Adrenal gland (tissue), 12 donors: ENCODE measurements around the gene CEL. TPM values are rescaled to one million over a fixed set of nuclear protein-coding genes. Genes with fewer than 3 reads are reported as not detected.

Experiments used
- DNase-seq, 7 donors: peaks; one replicate each; pipeline ENCODE4 v3.0.0-alpha.2; 2019 to 2020
- H3K27ac ChIP-seq, 5 donors: fragments of 200-600 bp; sonication (generic) in 4 of 5; 1 replicate in 3 of 5; 2 replicates in 2 of 5; pipeline versions ENCODE4 v1.5.1 to v1.8.0; 2016 to 2020; ENCODE audit warnings: mild to moderate bottlenecking in 1 of 5
- H3K27me3 ChIP-seq: fragments of 200-600 bp; 2 replicates; pipeline ENCODE4 v1.8.0; 2021
- H3K36me3 ChIP-seq, 2 donors: fragments of 200-600 bp; replicated peaks in 1 of 2; 1 replicate in 1 of 2; 2 replicates in 1 of 2; pipeline versions ENCODE4 v1.5.1 to v1.8.0; 2018 to 2022
- H3K4me1 ChIP-seq, 2 donors: fragments of 200-600 bp; replicated peaks in 1 of 2; 1 replicate in 1 of 2; 2 replicates in 1 of 2; pipeline versions ENCODE4 v1.5.1 to v1.8.0; 2018 to 2021
- H3K4me3 ChIP-seq, 4 donors: fragments of 200-600 bp; sonication (generic) in 3 of 4; one replicate each; pipeline ENCODE4 v1.5.1; 2016 to 2018
- H3K9me3 ChIP-seq, 3 donors: fragments of 200-600 bp; sonication (generic) in 1 of 3; replicated peaks in 1 of 3; 1 replicate in 2 of 3; 2 replicates in 1 of 3; pipeline versions ENCODE4 v1.5.1 to v1.8.0; 2016 to 2021
- CTCF ChIP-seq, 6 experiments: fragments of 450-650 bp in 4 of 6; fragments of 200-600 bp in 2 of 6; sonication (generic) in 1 of 6; IDR thresholded peaks; 1 replicate in 5 of 6; 2 replicates in 1 of 6; pipeline versions ENCODE4 v1.5.1 to v1.8.0; 2016 to 2021; ENCODE audit warnings: antibody characterized with exemption in 6 of 6, mild to moderate bottlenecking in 2 of 6, moderate library complexity in 1 of 6
- POLR2A ChIP-seq, 2 donors: fragments of 450-650 bp; IDR thresholded peaks; one replicate each; pipeline ENCODE4 v1.6.1; 2017; ENCODE audit warnings: antibody characterized with exemption in 2 of 2, mild to moderate bottlenecking in 2 of 2, moderate library complexity in 1 of 2
- WGBS, 4 donors: extraction: QIAGEN DNeasy Blood & Tissue Kit in 2 of 4; methylation state at CpG; one replicate each; pipeline versions ENCODE4 v1.1.5 to v1.1.7; 2013 to 2017; 5-methylcytosine and 5-hydroxymethylcytosine counted together
- intact Hi-C, 2 donors: fragments of 100-400 bp; cut with DNase I; formaldehyde crosslinking; loops; one replicate each; pipeline versions ENCODE4 v1.14.1 to v1.15.0; 2022 to 2023
- polyA plus RNA-seq, 3 donors: library from polyadenylated mRNA; stranded (reverse); fragments of 200-250 nt in 2 of 3; fragments of 350-450 nt in 1 of 3; fragmentation: Illumina TruSeq in 1 of 3; extraction: RNeasy Lipid Tissue Mini Kit (QIAGEN cat#74804) in 1 of 3; gene quantifications; one replicate each; pipeline ENCODE4 v1.2.3, GENCODE V29; 2013 to 2014
- total RNA-seq, 9 donors: library from RNA; depleted of rRNA in 4 of 9; stranded (reverse); fragments of >200 nt in 4 of 9; fragments of 120-200 nt in 1 of 9; fragmentation: NEBNext Ultra II Directional in 1 of 9; extraction: Animal tissue kit (Norgen Biotek cat#: 25700) in 1 of 9; gene quantifications; one replicate each; pipeline versions ENCODE4 v1.1.0 to v1.2.4, GENCODE V29; 2013 to 2023
- donor health status: healthy with polysubstance abuse.
- donor health status: Bipolar disorder and iron deficiency.
- donor health status: DM: yes; HTN: yes; CAD: no.
- donor health status: DM: no; HTN: no; CAD: no.
- donor health status: DM: no; HTN: no; CAD: no.
- donor health status: DM: yes; HTN: yes; CAD: no.

Gene CEL
- total and polyA plus RNA-seq, 12 donors = 0.27 to 6.1 (median 2.1) TPM; not detected in 1

GRCh38 chr9:133103183-133103986, 41.6 kb downstream of the CEL start:
- H3K27me3 ChIP-seq = no peaks in the 10 kb centered on the region
- no peak overlapping the region for H3K4me3 ChIP-seq
- peak; percentile 96 to 98 (median 97) for TF ChIP-seq CTCF (IDR thresholded peaks at IDR 0.05)
- no peak for TF ChIP-seq POLR2A (IDR thresholded peaks at IDR 0.05)
- 7 to 51% (median 43%) methylated on average over 8 to 14 of the region's 14 CpGs for WGBS, 4 donors
- H3K4me1 ChIP-seq = peaks cover 0 to 5% of the 10 kb centered on the region in 2 donors
- H3K36me3 ChIP-seq = peaks cover 0 to 96% of the 10 kb centered on the region in 2 donors
- intact Hi-C loops = loop anchor here (2.0 to 5.0 kb wide), 2 partner anchors 41 to 61 kb away; no protein-coding TSS in a partner anchor
- DNase-seq = peak; percentile 66 to 87 (median 79)
- no peaks in the 10 kb centered on the region for H3K9me3 ChIP-seq
- H3K27ac ChIP-seq = peak overlapping the region in 3 of 5 donors; percentile 23 to 50 (median 39)

GRCh38 chr9:133103987-133104505, 42.3 kb downstream of the CEL start:
- TF ChIP-seq POLR2A (IDR thresholded peaks at IDR 0.05) (no peak), CTCF (IDR thresholded peaks at IDR 0.05) (no peak)
- peak overlapping the region in 2 of 5 donors; percentile 23 to 39 for H3K27ac ChIP-seq
- intact Hi-C loops = loop anchor here (2.0 to 5.0 kb wide), 2 partner anchors 41 to 62 kb away; no protein-coding TSS in a partner anchor
- H3K9me3 ChIP-seq = no peaks in the 10 kb centered on the region
- H3K4me1 ChIP-seq = peaks cover 0 to 5% of the 10 kb centered on the region in 2 donors
- H3K27me3 ChIP-seq = no peaks in the 10 kb centered on the region
- 80 to 85% (median 82%) methylated on average over 12 of the region's 12 CpGs; no CpG with 5 or more reads in 1 of the 4 donors for WGBS, 4 donors
- peak in 4 of 7 donors; percentile 13 to 26 (median 20) for DNase-seq
- H3K36me3 ChIP-seq = peaks cover 0 to 96% of the 10 kb centered on the region in 2 donors
- H3K4me3 ChIP-seq = no peak overlapping the region

- Histone ChIP-seq H3K9me3 (no peaks in the 10 kb centered on the region), H3K36me3 (peaks cover 0 to 96% of the 10 kb centered on the region in 2 donors), H3K4me3 (no peak overlapping the region), H3K27me3 (no peaks in the 10 kb centered on the region), H3K4me1 (peaks cover 0 to 5% of the 10 kb centered on the region in 2 donors), H3K27ac (no peak overlapping the region)
- DNase-seq = peak in 4 of 7 donors; percentile 11 to 23 (median 15)
- 85 to 91% (median 86%) methylated on average over 7 to 15 of the region's 15 CpGs for WGBS, 4 donors
- no peak for TF ChIP-seq POLR2A (IDR thresholded peaks at IDR 0.05)
- intact Hi-C loops = loop anchor here in 1 of 2 donors (5.0 kb wide), 1 partner anchor 63 kb away; no protein-coding TSS in a partner anchor
Observed at GRCh38 chr9:133104718-133105460, 43.1 kb downstream of the CEL start.

GRCh38 chr9:133105461-133105770, 43.6 kb downstream of the CEL start:
- intact Hi-C loops = no loop called here
- Histone ChIP-seq H3K36me3 (peaks cover 0 to 96% of the 10 kb centered on the region in 2 donors), H3K4me1 (peaks cover 0 to 5% of the 10 kb centered on the region in 2 donors), H3K27me3 (no peaks in the 10 kb centered on the region), H3K4me3 (no peak overlapping the region), H3K9me3 (no peaks in the 10 kb centered on the region), H3K27ac (no peak overlapping the region)
- DNase-seq = peak in 5 of 7 donors; percentile 4 to 18 (median 13)
- 89 to 100% (median 93%) methylated on average over 4 to 7 of the region's 7 CpGs; no CpG with 5 or more reads in 1 of the 4 donors for WGBS, 4 donors
- TF ChIP-seq CTCF (IDR thresholded peaks at IDR 0.05) (no peak), POLR2A (IDR thresholded peaks at IDR 0.05) (no peak)
